GM19193 (cell line): ENCODE measurements around the gene FCHSD1.

Experiments
- POLR2A ChIP-seq: IDR thresholded peaks from 4 replicates; pipeline ENCODE4 v1.6.1; 2011; ENCODE audit not compliant: insufficient read depth, insufficient read length; ENCODE audit errors: extremely low read depth

Gene FCHSD1

GRCh38 chr5:141664733-141665461 is 13.7 kb upstream of the FCHSD1 start:
- TF ChIP-seq POLR2A, result no peak

- TF ChIP-seq POLR2A, result no peak
Observed at GRCh38 chr5:141663506-141663905, 12.3 kb upstream of the FCHSD1 start.

- no peak for TF ChIP-seq POLR2A
Observed at GRCh38 chr5:141662028-141662427, 10.8 kb upstream of the FCHSD1 start.

GRCh38 chr5:141657937-141658545 is 6.8 kb upstream of the FCHSD1 start:
- no peak for TF ChIP-seq POLR2A

GRCh38 chr5:141657404-141657803 is 6.2 kb upstream of the FCHSD1 start:
- no peak for TF ChIP-seq POLR2A

- no peak for TF ChIP-seq POLR2A
Observed at GRCh38 chr5:141656396-141656795, 5.2 kb upstream of the FCHSD1 start.

GRCh38 chr5:141655020-141655419 is 3.8 kb upstream of the FCHSD1 start:
- no peak for TF ChIP-seq POLR2A

GRCh38 chr5:141654298-141654697 is 3.1 kb upstream of the FCHSD1 start:
- no peak for TF ChIP-seq POLR2A

GRCh38 chr5:141651728-141652105 is 499 bp upstream of the FCHSD1 start:
- TF ChIP-seq POLR2A, result no peak

GRCh38 chr5:141649972-141650371 is 1.2 kb downstream of the FCHSD1 start:
- TF ChIP-seq POLR2A, result no peak

- TF ChIP-seq POLR2A, result no peak
Observed at GRCh38 chr5:141649056-141649688, 2.0 kb downstream of the FCHSD1 start.

GRCh38 chr5:141647851-141648250 is 3.4 kb downstream of the FCHSD1 start:
- no peak for TF ChIP-seq POLR2A

GRCh38 chr5:141647242-141647641 is 4.0 kb downstream of the FCHSD1 start:
- no peak for TF ChIP-seq POLR2A

GRCh38 chr5:141646026-141646425 is 5.2 kb downstream of the FCHSD1 start:
- no peak for TF ChIP-seq POLR2A

GRCh38 chr5:141641634-141642267 is 9.5 kb downstream of the FCHSD1 start:
- TF ChIP-seq POLR2A, result no peak

- no peak for TF ChIP-seq POLR2A
Observed at GRCh38 chr5:141640698-141641097, 10.5 kb downstream of the FCHSD1 start.

- TF ChIP-seq POLR2A, result no peak
Observed at GRCh38 chr5:141640051-141640415, 11.2 kb downstream of the FCHSD1 start.
